Measurements from ENCODE around the gene ATE1.

ATE1 gene

DNA sequence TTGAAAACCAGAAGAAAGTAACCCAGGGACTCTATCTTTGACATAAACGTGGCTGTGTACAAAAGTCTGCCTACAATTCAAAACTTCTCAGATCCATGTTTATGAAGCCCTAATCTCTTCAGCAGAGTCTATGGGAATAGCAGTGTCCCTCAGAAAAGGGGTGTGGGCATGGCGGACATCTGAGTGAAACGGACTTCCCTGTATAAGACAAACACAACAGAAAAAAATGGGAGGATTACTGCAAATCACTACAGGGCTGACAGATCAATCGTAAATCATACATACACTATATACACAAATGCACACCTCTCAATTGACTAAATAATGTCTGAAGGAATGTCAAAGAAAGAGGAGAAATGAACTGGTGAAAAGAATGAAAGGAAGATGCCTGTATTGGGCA is 114.0 kb downstream of the ATE1 start:
- DNase-seq: no peak
- Histone ChIP-seq H3K4me1 (no peaks in the 10 kb centered on the region), H3K4me3 (ENCODE audit: low read depth, low read length) (no peak overlapping the region), H3K36me3 (no peaks in the 10 kb centered on the region), H3K9me3 (no peaks in the 10 kb centered on the region), H3K27me3 (no peaks in the 10 kb centered on the region)
- TF ChIP-seq, protein P1, sequence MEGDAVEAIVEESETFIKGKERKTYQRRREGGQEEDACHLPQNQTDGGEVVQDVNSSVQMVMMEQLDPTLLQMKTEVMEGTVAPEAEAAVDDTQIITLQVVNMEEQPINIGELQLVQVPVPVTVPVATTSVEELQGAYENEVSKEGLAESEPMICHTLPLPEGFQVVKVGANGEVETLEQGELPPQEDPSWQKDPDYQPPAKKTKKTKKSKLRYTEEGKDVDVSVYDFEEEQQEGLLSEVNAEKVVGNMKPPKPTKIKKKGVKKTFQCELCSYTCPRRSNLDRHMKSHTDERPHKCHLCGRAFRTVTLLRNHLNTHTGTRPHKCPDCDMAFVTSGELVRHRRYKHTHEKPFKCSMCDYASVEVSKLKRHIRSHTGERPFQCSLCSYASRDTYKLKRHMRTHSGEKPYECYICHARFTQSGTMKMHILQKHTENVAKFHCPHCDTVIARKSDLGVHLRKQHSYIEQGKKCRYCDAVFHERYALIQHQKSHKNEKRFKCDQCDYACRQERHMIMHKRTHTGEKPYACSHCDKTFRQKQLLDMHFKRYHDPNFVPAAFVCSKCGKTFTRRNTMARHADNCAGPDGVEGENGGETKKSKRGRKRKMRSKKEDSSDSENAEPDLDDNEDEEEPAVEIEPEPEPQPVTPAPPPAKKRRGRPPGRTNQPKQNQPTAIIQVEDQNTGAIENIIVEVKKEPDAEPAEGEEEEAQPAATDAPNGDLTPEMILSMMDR (IDR thresholded peaks at IDR 0.05; ENCODE audit: low read depth, low read length): no peak

DNA sequence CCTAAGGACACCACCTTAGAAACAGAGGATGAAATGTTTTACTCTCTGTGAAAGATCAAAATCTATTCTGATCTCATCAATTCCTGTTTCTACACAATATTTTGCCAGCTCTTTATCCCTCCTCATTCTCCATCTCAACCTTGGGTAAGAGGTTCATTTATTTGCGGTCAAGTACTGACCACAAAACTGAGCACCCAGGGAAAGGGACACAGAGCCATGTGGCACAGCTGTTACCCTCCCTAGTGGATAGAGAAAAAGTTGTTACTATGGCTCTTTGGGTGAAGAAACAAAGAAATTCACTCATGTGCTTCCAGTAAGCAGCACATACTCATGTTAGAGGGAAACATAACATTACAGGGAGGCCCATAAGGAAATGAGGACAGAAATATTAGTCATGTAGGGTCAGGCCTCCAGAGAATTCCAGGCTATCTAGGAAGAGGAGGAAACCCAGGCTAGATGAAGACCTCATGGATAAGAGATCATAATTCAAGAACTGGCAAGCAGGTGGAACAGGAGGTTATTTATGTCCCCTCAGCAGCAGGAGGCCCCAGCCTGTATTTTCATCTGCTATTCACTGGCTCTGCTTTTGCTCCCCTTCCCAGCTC is 114.5 kb downstream of the ATE1 start:
- Histone ChIP-seq H3K4me3 (ENCODE audit: low read depth, low read length) (no peak overlapping the region), H3K27me3 (no peaks in the 10 kb centered on the region), H3K4me1 (no peaks in the 10 kb centered on the region), H3K9me3 (no peaks in the 10 kb centered on the region), H3K36me3 (no peaks in the 10 kb centered on the region)
- no peak for DNase-seq
- TF ChIP-seq, protein P1 (IDR thresholded peaks at IDR 0.05; ENCODE audit: low read depth, low read length): no peak

DNA sequence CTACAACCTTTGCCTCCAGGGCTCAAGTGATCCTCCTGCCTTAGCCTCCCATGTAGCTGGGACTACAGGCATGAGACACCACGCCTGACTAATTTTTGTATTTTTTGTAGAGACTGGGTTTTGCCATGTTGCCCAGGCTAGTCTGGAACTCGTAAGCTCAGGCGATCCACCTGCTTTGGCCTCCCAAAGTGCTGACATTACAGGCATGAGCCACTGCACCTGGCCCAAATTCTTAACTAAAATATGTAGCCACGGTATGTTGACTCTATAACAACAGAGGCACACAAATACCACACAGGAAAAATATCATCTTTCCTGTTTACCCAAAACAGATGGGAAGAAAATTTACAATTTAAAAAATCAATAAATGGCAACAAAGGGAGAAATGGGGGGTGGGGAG is 115.8 kb downstream of the ATE1 start:
- TF ChIP-seq, protein P1 (IDR thresholded peaks at IDR 0.05; ENCODE audit: low read depth, low read length): no peak
- Histone ChIP-seq H3K9me3 (no peaks in the 10 kb centered on the region), H3K4me3 (ENCODE audit: low read depth, low read length) (no peak overlapping the region), H3K27me3 (no peaks in the 10 kb centered on the region), H3K4me1 (no peaks in the 10 kb centered on the region), H3K36me3 (no peaks in the 10 kb centered on the region)
- no peak for DNase-seq

DNA sequence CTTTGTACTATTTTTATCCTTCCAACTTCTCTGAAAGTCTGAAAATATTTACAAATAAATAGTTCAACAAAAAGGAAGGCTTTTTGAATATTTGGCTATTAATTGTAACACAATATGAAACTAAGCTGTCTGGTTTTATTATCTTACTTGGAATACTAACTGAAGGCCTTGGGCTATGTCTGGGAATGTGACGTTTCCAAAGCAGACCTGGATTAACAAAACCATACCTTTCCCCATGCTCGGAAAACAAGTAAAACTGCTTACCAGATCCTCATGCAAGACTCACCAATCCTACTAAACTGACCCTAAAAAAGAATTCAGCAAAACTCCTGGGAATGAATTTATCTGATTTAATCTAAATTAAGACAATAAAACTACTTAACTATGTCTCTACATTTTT is 116.4 kb downstream of the ATE1 start:
- no peak overlapping the region for H3K4me3 ChIP-seq (ENCODE audit: low read depth, low read length)
- no peaks in the 10 kb centered on the region for H3K36me3 ChIP-seq
- TF ChIP-seq, protein P1 (IDR thresholded peaks at IDR 0.05; ENCODE audit: low read depth, low read length): no peak
- H3K4me1 ChIP-seq: no peaks in the 10 kb centered on the region
- no peaks in the 10 kb centered on the region for H3K9me3 ChIP-seq
- no peak for DNase-seq
- H3K27me3 ChIP-seq: no peaks in the 10 kb centered on the region

DNA sequence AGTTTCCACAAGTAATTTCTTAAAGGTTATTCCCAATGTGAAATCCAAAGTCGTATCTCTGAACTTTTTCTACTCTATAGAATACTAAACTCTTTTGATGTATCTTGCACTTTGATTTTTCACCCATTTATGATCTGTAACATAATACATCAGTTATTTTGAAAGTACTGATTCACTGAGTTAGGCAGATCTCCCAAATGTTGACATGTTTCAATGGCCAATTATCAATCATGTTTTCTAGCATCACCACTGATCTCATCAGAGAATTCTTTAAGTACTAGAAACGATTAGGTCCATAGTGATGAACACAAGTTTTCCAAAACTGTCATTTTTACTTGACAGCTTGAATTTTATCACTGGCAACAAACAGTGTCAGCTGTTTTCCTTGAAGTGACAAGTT is 119.0 kb downstream of the ATE1 start:
- Histone ChIP-seq H3K9me3 (no peaks in the 10 kb centered on the region), H3K36me3 (no peaks in the 10 kb centered on the region), H3K4me3 (ENCODE audit: low read depth, low read length) (no peak overlapping the region), H3K4me1 (0 out of 2 replicates have a peak, but pooled peaks cover 2% of the 10 kb centered on the region), H3K27me3 (no peaks in the 10 kb centered on the region)
- DNase-seq: no peak
- TF ChIP-seq, protein P1 (IDR thresholded peaks at IDR 0.05; ENCODE audit: low read depth, low read length): no peak

DNA sequence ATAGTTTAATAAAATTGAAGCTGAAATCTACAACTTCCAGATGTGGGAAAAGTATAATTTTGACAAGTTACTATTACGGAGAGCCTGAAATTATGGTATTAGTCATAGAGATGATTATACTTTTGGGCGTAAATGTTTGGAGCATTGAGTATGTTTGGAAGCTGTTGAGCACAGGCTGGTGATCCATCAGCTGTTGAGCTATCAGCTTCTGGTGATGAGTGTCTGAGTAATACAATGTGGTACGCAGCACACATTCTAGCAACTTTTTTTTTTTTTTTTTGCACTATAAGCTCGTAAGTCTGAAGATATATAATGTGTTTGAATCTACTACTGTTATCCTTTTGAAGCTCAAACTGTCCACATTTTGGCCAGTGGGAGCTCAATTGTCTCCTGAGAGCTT is 123.4 kb downstream of the ATE1 start:
- peaks cover 19% of the 10 kb centered on the region for H3K4me1 ChIP-seq
- no peaks in the 10 kb centered on the region for H3K9me3 ChIP-seq
- H3K27me3 ChIP-seq: no peaks in the 10 kb centered on the region
- DNase-seq: no peak
- TF ChIP-seq, protein P1 (IDR thresholded peaks at IDR 0.05; ENCODE audit: low read depth, low read length): no peak
- H3K4me3 ChIP-seq (ENCODE audit: low read depth, low read length): no peak overlapping the region
- H3K36me3 ChIP-seq: no peaks in the 10 kb centered on the region

All from BE2C (cell line).